Fibroblast of skin of right biceps (primary cell): ENCODE data around the gene CATSPER3.

Experiments used
- DNase-seq: peaks from one replicate; pipeline ENCODE4 v3.0.0-alpha.2; 2013

CATSPER3 gene

GRCh38 chr5:135030956-135031812 lies 63.5 kb downstream of the CATSPER3 start:
- DNase-seq = no peak

GRCh38 chr5:135031813-135032694 lies 64.3 kb downstream of the CATSPER3 start:
- no peak for DNase-seq

- DNase-seq = no peak
Measured at GRCh38 chr5:135032695-135032998, 64.9 kb downstream of the CATSPER3 start.

GRCh38 chr5:135032999-135033861 lies 65.5 kb downstream of the CATSPER3 start:
- DNase-seq = peak; percentile 38

GRCh38 chr5:135033901-135034235 lies 66.2 kb downstream of the CATSPER3 start, which contains the start of gene PITX1:
Gene PITX1 (minus strand): TSS chr5:135034228. CDS start chr5:135033881, 347 bp downstream.
- no peak for DNase-seq

GRCh38 chr5:135034236-135034962 lies 66.7 kb downstream of the CATSPER3 start:
- peak; percentile 42 for DNase-seq

- DNase-seq = no peak
Measured at GRCh38 chr5:135034963-135035677, 67.4 kb downstream of the CATSPER3 start.

GRCh38 chr5:135035678-135036030 lies 67.9 kb downstream of the CATSPER3 start:
- DNase-seq = no peak

GRCh38 chr5:135036405-135036804 lies 68.7 kb downstream of the CATSPER3 start:
- DNase-seq = no peak

- DNase-seq = no peak
Measured at GRCh38 chr5:135037519-135038204, 70.0 kb downstream of the CATSPER3 start.

GRCh38 chr5:135038205-135038812 lies 70.6 kb downstream of the CATSPER3 start:
- DNase-seq = no peak

GRCh38 chr5:135038813-135039270 lies 71.1 kb downstream of the CATSPER3 start:
- DNase-seq = no peak

- no peak for DNase-seq
Measured at GRCh38 chr5:135039271-135040033, 71.7 kb downstream of the CATSPER3 start.

GRCh38 chr5:135040034-135040332 lies 72.3 kb downstream of the CATSPER3 start:
- DNase-seq = no peak

GRCh38 chr5:135040333-135041144 lies 72.8 kb downstream of the CATSPER3 start:
- DNase-seq = no peak

GRCh38 chr5:135041145-135041587 lies 73.5 kb downstream of the CATSPER3 start:
- no peak for DNase-seq

GRCh38 chr5:135041726-135042125 lies 74.0 kb downstream of the CATSPER3 start:
- DNase-seq = no peak

- DNase-seq = no peak
Measured at GRCh38 chr5:135042595-135042994, 74.9 kb downstream of the CATSPER3 start.

GRCh38 chr5:135045488-135045887 lies 77.8 kb downstream of the CATSPER3 start:
- no peak for DNase-seq
